HepG2 (cell line): ENCODE data around the gene CSE1L. TPM values are rescaled to one million over a fixed set of nuclear protein-coding genes. Genes with fewer than 3 reads are reported as not detected.

ENCODE experiments used
- AFF4 ChIP-seq: sonication (generic); formaldehyde crosslinking; IDR thresholded peaks from 2 replicates; pipeline ENCODE4 v1.4.0; 2020; ENCODE audit warnings: missing genetic modification reagents
- BATF2 ChIP-seq: sonication (generic); formaldehyde crosslinking; IDR thresholded peaks from 2 replicates; pipeline ENCODE4 v1.8.0; 2022; ENCODE audit warnings: mild to moderate bottlenecking, missing genetic modification reagents, moderate library complexity
- GMEB1 ChIP-seq: sonication (generic); formaldehyde crosslinking; IDR thresholded peaks from 2 replicates; pipeline ENCODE4 v1.5.1; 2020; ENCODE audit warnings: missing genetic modification reagents, mild to moderate bottlenecking, borderline replicate concordance
- ISL2 ChIP-seq: sonication (generic); formaldehyde crosslinking; IDR thresholded peaks from 2 replicates; pipeline ENCODE4 v1.5.0; 2020; ENCODE audit warnings: missing genetic modification reagents
- NPAS2 ChIP-seq: sonication (generic); formaldehyde crosslinking; IDR thresholded peaks from 2 replicates; pipeline ENCODE4 v1.8.0; 2022; ENCODE audit warnings: mild to moderate bottlenecking, missing genetic modification reagents, borderline replicate concordance
- PAX8 ChIP-seq: sonication (generic); formaldehyde crosslinking; IDR thresholded peaks from 2 replicates; pipeline ENCODE4 v1.8.0; 2022; ENCODE audit warnings: mild to moderate bottlenecking, missing genetic modification reagents, borderline replicate concordance
- SALL2 ChIP-seq: sonication (generic); formaldehyde crosslinking; IDR thresholded peaks from 2 replicates; pipeline ENCODE4 v1.8.1; 2023; ENCODE audit warnings: mild to moderate bottlenecking, missing genetic modification reagents, inconsistent platforms
- TSC22D2 ChIP-seq: sonication (generic); formaldehyde crosslinking; IDR thresholded peaks from 2 replicates; pipeline ENCODE4 v1.5.1; 2020; ENCODE audit warnings: missing genetic modification reagents, mild to moderate bottlenecking, borderline replicate concordance
- ZC3H13 ChIP-seq: sonication (generic); formaldehyde crosslinking; IDR thresholded peaks from 2 replicates; pipeline ENCODE4 v1.8.1; 2023; ENCODE audit warnings: mild to moderate bottlenecking, missing genetic modification reagents, moderate library complexity
- ZNF263 ChIP-seq: sonication (generic); formaldehyde crosslinking; IDR thresholded peaks from 2 replicates; pipeline ENCODE4 v1.4.0; 2020; ENCODE audit warnings: missing genetic modification reagents
- ZNF747 ChIP-seq: sonication (generic); formaldehyde crosslinking; IDR thresholded peaks from 2 replicates; pipeline ENCODE4 v1.8.1; 2023; ENCODE audit warnings: missing genetic modification reagents, mild to moderate bottlenecking, borderline replicate concordance
- polyA plus RNA-seq, 8 experiments: library from polyadenylated mRNA; depleted of rRNA in 3 of 8; stranded (reverse) in 7 of 8; unstranded in 1 of 8; fragments of >200 nt; fragmentation: Illumina TruSeq in 4 of 8; extraction: Trizol in 4 of 8; gene quantifications; 2 replicates each; pipeline versions ENCODE4 v1.2.1 to v1.2.3, GENCODE V29; 2011 to 2016; ENCODE audit warnings: low read depth in 4 of 8, missing spikeins in 1 of 8, mixed read lengths in 1 of 8; ENCODE audit not compliant: insufficient read depth in 1 of 8
- total RNA-seq, 5 experiments: library from RNA; depleted of rRNA; stranded (reverse); fragments of >200 nt; fragmentation: Illumina TruSeq; extraction: Trizol; gene quantifications; 2 replicates each; pipeline ENCODE4 v1.2.3, GENCODE V29; 2016; ENCODE audit warnings: low read depth in 1 of 5
- TF ChIP-seq, protein P1 (sequence below): sonication (generic); formaldehyde crosslinking; IDR thresholded peaks from 2 replicates; pipeline ENCODE4 v1.4.0; 2020; ENCODE audit warnings: mild to moderate bottlenecking, missing genetic modification reagents
- TF ChIP-seq, protein P2 (sequence below): sonication (generic); formaldehyde crosslinking; IDR thresholded peaks from 2 replicates; pipeline ENCODE4 v1.9.0; 2021; ENCODE audit warnings: mild to moderate bottlenecking, missing genetic modification reagents

Gene CSE1L
- total and polyA plus RNA-seq, 2 of the 13 experiments (the other 11 are each of a cell fraction or from before 2014, with no cell fraction given) = 56.9 to 258 TPM

DNA sequence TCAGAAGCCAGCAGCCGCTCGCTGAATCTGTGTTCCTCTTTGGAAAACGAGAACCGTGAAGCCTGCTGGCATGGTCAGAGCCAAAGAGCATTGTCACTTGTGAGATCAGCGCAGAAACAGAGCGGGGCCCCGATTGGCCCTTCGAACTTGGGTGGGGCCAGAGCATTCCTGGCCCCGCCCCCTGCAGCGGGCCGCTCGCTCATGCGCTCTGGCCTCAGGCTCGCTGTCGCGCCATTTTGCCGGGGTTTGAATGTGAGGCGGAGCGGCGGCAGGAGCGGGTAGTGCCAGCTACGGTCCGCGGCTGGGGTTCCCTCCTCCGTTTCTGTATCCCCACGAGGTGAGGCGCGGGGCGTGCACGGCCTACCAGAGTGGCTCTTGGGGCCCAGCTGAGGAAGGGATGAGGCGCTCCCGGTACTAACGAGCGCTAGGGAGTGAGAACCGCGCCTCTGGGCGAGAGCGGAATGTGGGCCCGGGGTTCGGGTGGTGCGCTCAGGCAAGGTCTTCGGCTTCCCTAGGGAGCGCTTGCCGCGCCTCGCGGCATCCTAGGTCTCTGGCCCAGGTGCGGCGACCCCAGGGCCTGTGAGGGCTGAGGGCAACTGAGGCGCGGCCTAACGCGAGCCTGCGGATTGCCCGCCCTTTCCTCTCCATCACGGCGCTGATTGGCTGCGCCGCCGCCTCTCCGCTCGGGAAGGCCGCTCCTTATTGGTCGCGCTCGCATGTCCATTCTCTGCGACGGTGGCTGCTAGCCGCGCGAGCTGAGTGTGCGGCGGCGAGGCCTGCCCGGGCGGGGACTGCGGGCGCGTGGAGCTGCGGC, at the start of gene CSE1L (continued):
- peak; percentile 92 for TF ChIP-seq GMEB1
- TF ChIP-seq, protein P1, sequence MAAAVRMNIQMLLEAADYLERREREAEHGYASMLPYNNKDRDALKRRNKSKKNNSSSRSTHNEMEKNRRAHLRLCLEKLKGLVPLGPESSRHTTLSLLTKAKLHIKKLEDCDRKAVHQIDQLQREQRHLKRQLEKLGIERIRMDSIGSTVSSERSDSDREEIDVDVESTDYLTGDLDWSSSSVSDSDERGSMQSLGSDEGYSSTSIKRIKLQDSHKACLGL (CRISPR knock-in tag) = peak; percentile 97
- peak; percentile 94 for TF ChIP-seq ZC3H13
- peak; percentile 99 for TF ChIP-seq BATF2 (CRISPR knock-in tag)
- TF ChIP-seq TSC22D2 (CRISPR knock-in tag) = peak; percentile 86
- peak; percentile 67; the same call in 1 of the 2 replicates for TF ChIP-seq PAX8 (CRISPR knock-in tag)
- peak; percentile 91 for TF ChIP-seq SALL2 (CRISPR knock-in tag)
- TF ChIP-seq, protein P2, sequence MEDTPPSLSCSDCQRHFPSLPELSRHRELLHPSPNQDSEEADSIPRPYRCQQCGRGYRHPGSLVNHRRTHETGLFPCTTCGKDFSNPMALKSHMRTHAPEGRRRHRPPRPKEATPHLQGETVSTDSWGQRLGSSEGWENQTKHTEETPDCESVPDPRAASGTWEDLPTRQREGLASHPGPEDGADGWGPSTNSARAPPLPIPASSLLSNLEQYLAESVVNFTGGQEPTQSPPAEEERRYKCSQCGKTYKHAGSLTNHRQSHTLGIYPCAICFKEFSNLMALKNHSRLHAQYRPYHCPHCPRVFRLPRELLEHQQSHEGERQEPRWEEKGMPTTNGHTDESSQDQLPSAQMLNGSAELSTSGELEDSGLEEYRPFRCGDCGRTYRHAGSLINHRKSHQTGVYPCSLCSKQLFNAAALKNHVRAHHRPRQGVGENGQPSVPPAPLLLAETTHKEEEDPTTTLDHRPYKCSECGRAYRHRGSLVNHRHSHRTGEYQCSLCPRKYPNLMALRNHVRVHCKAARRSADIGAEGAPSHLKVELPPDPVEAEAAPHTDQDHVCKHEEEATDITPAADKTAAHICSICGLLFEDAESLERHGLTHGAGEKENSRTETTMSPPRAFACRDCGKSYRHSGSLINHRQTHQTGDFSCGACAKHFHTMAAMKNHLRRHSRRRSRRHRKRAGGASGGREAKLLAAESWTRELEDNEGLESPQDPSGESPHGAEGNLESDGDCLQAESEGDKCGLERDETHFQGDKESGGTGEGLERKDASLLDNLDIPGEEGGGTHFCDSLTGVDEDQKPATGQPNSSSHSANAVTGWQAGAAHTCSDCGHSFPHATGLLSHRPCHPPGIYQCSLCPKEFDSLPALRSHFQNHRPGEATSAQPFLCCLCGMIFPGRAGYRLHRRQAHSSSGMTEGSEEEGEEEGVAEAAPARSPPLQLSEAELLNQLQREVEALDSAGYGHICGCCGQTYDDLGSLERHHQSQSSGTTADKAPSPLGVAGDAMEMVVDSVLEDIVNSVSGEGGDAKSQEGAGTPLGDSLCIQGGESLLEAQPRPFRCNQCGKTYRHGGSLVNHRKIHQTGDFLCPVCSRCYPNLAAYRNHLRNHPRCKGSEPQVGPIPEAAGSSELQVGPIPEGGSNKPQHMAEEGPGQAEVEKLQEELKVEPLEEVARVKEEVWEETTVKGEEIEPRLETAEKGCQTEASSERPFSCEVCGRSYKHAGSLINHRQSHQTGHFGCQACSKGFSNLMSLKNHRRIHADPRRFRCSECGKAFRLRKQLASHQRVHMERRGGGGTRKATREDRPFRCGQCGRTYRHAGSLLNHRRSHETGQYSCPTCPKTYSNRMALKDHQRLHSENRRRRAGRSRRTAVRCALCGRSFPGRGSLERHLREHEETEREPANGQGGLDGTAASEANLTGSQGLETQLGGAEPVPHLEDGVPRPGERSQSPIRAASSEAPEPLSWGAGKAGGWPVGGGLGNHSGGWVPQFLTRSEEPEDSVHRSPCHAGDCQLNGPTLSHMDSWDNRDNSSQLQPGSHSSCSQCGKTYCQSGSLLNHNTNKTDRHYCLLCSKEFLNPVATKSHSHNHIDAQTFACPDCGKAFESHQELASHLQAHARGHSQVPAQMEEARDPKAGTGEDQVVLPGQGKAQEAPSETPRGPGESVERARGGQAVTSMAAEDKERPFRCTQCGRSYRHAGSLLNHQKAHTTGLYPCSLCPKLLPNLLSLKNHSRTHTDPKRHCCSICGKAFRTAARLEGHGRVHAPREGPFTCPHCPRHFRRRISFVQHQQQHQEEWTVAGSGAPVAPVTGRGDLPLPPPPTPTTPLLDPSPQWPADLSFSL (CRISPR knock-in tag) = no peak
- peak; percentile 79 for TF ChIP-seq ISL2 (CRISPR knock-in tag)
- no peak for TF ChIP-seq AFF4 (CRISPR knock-in tag)
- TF ChIP-seq ZNF747 (CRISPR knock-in tag) = peak; percentile 94
- no peak for TF ChIP-seq NPAS2
- TF ChIP-seq ZNF263 = peak; percentile 73
